Mesenchymal stem cell (in vitro differentiated cells and primary cell): ENCODE results near the gene NPPC.

Experiments
- DNase-seq: peaks from one replicate; pipeline ENCODE4 v3.0.0-alpha.2; 2013
- H2AFZ ChIP-seq: one replicate; pipeline ENCODE4 v1.6.1; 2013; ENCODE audit warnings: low read depth, mild to moderate bottlenecking, control low read depth, inconsistent platforms, low read length, moderate library complexity
- H2AK5ac ChIP-seq: 2 replicates; pipeline ENCODE4 v1.6.1; 2013; ENCODE audit warnings: low read length, moderate library complexity, mild to moderate bottlenecking, inconsistent platforms; ENCODE audit not compliant: severe bottlenecking
- H2BK120ac ChIP-seq: one replicate; pipeline ENCODE4 v1.6.1; 2013; ENCODE audit warnings: low read depth, mild to moderate bottlenecking, inconsistent platforms, low read length, moderate library complexity
- H2BK12ac ChIP-seq, 2 experiments: one replicate each; pipeline ENCODE4 v1.6.1; 2013; ENCODE audit warnings: inconsistent platforms in 2 of 2, low read length in 2 of 2, mild to moderate bottlenecking in 2 of 2, moderate library complexity in 2 of 2, control low read depth in 1 of 2
- H2BK15ac ChIP-seq: one replicate; pipeline ENCODE4 v1.6.1; 2013; ENCODE audit warnings: mild to moderate bottlenecking, low read depth, inconsistent platforms; ENCODE audit not compliant: poor library complexity, severe bottlenecking
- H2BK5ac ChIP-seq: 2 replicates; pipeline ENCODE4 v1.6.1; 2013; ENCODE audit warnings: low read depth, mild to moderate bottlenecking, low read length, control low read depth, inconsistent platforms; ENCODE audit not compliant: poor library complexity, severe bottlenecking
- H3K14ac ChIP-seq, 2 experiments: one replicate each; pipeline ENCODE4 v1.6.1; 2013; ENCODE audit warnings: inconsistent platforms in 2 of 2, low read length in 2 of 2, control low read depth in 1 of 2, mild to moderate bottlenecking in 1 of 2, moderate library complexity in 1 of 2
- H3K18ac ChIP-seq, 2 experiments: one replicate each; pipeline ENCODE4 v1.6.1; 2013; ENCODE audit warnings: inconsistent platforms in 2 of 2, low read length in 2 of 2, control low read depth in 1 of 2, low read depth in 1 of 2, mild to moderate bottlenecking in 1 of 2
- H3K23ac ChIP-seq, 2 experiments: one replicate each; pipeline ENCODE4 v1.6.1; 2013; ENCODE audit warnings: inconsistent platforms in 2 of 2, low read length in 2 of 2, mild to moderate bottlenecking in 2 of 2, moderate library complexity in 2 of 2, control low read depth in 1 of 2
- H3K27ac ChIP-seq: 2 replicates; pipeline ENCODE4 v1.5.1; 2013; ENCODE audit warnings: mild to moderate bottlenecking, moderate library complexity, low read length, control low read depth, inconsistent platforms; ENCODE audit not compliant: poor library complexity, severe bottlenecking
- H3K27me3 ChIP-seq, 2 experiments: 2 replicates each; pipeline versions ENCODE4 v1.6.1 to v1.7.0; 2013; ENCODE audit warnings: low read length in 2 of 2, mild to moderate bottlenecking in 2 of 2, moderate library complexity in 2 of 2, control low read depth in 1 of 2, inconsistent platforms in 1 of 2; ENCODE audit not compliant: control insufficient read depth in 1 of 2, insufficient read depth in 1 of 2
- H3K36me3 ChIP-seq, 2 experiments: 2 replicates each; pipeline versions ENCODE4 v1.6.1 to v1.7.0; 2013; ENCODE audit warnings: low read length in 2 of 2, control low read depth in 1 of 2, inconsistent platforms in 1 of 2, low read depth in 1 of 2, mild to moderate bottlenecking in 1 of 2; ENCODE audit not compliant: insufficient read depth in 2 of 2, control insufficient read depth in 1 of 2
- H3K4ac ChIP-seq, 2 experiments: one replicate each; pipeline ENCODE4 v1.6.1; 2013; ENCODE audit warnings: inconsistent platforms in 2 of 2, low read length in 2 of 2, mild to moderate bottlenecking in 2 of 2, moderate library complexity in 2 of 2, control low read depth in 1 of 2, low read depth in 1 of 2
- H3K4me1 ChIP-seq: 2 replicates; pipeline ENCODE4 v1.6.1; 2013; ENCODE audit warnings: low read depth, low read length, control low read depth; ENCODE audit not compliant: control insufficient read depth, insufficient read depth
- H3K4me2 ChIP-seq: 2 replicates; pipeline ENCODE4 v1.6.1; 2013; ENCODE audit warnings: low read length, mild to moderate bottlenecking, inconsistent platforms; ENCODE audit not compliant: poor library complexity, severe bottlenecking
- H3K4me3 ChIP-seq, 2 experiments: 2 replicates each; pipeline versions ENCODE4 v1.5.1 to v1.7.0; 2013; ENCODE audit warnings: low read length in 2 of 2, mild to moderate bottlenecking in 2 of 2, control low read depth in 1 of 2, low read depth in 1 of 2; ENCODE audit not compliant: insufficient read depth in 1 of 2
- H3K79me1 ChIP-seq: replicated peaks from 2 replicates; pipeline ENCODE4 v1.6.1; 2013; ENCODE audit warnings: mild to moderate bottlenecking, control low read depth, low read length, inconsistent platforms; ENCODE audit not compliant: poor library complexity, severe bottlenecking
- H3K9ac ChIP-seq: 2 replicates; pipeline ENCODE4 v1.7.0; 2013; ENCODE audit warnings: mild to moderate bottlenecking, low read length, moderate library complexity
- H3K9me3 ChIP-seq: 2 replicates; pipeline ENCODE4 v1.7.0; 2013; ENCODE audit warnings: mild to moderate bottlenecking, low read length; ENCODE audit not compliant: control insufficient read depth
- H4K8ac ChIP-seq: one replicate; pipeline ENCODE4 v1.6.1; 2013; ENCODE audit warnings: inconsistent platforms, mild to moderate bottlenecking, low read length, moderate library complexity
- H4K91ac ChIP-seq: one replicate; pipeline ENCODE4 v1.6.1; 2013; ENCODE audit warnings: mild to moderate bottlenecking, low read length, inconsistent platforms
- WGBS: methylation state at CpG from one replicate; pipeline ENCODE4 v1.1.7; 2013; ENCODE audit warnings: mixed read lengths; 5-methylcytosine and 5-hydroxymethylcytosine counted together

Gene NPPC

DNA sequence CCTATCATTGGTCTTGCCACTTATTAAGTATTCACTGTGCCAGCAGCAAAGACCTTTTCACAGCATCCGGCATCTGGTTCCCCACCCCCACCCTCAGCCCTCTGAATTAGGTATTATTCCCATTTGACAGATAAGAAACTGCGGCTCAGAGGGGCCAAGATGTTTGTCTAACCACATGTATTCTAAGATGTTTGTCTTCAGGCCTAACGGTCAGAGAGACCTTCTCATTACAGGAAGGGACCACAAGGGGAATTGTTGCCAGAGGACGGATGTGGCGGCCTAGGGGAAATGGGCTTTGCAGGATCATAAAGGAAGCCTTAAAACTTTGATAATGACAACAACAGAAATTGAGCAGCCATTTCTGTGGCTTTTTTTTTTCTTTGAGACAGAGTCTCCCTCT, 16.6 kb downstream of the NPPC start:
- Histone ChIP-seq H3K4ac (no peak overlapping the region), H2AFZ (no peak overlapping the region), H3K27ac (no peak overlapping the region), H3K36me3 (no peaks in the 10 kb centered on the region), H2BK5ac (no peak overlapping the region), H2BK15ac (no peak overlapping the region), H3K27me3 (peaks cover 21 to 51% of the 10 kb centered on the region in 2 experiments), H2BK120ac (no peak overlapping the region), H3K4me2 (no peak overlapping the region), H3K4me1 (no peaks in the 10 kb centered on the region), H4K91ac (no peak overlapping the region), H4K8ac (no peak overlapping the region), H3K4me3 (no peak overlapping the region), H3K23ac (no peak overlapping the region), H2AK5ac (no peak overlapping the region), H3K14ac (no peak overlapping the region), H3K79me1 (no peaks in the 10 kb centered on the region), H2BK12ac (no peak overlapping the region), H3K9me3 (no peaks in the 10 kb centered on the region), H3K18ac (no peak overlapping the region), H3K9ac (no peak overlapping the region)
- WGBS = 90% methylated on average over 5 of the region's 5 CpGs
- DNase-seq = no peak

DNA sequence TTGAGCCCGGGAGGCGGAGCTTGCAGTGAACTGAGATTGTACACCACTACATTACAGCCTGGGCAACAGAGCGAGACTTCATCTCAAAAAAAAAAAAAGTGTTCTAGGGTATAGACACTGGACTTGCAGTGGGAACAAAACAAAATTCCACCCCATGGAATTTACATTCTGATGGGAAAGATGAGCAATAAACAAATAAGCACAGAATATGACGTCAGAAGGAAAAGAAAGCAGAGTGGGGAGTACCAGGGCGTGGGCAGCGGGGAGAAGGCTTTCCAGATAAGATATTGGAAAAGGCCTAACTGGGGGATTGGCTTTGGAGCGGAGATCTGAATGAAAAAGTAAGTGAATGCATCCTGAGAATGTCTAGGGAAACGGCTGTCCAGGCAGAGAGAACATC, 17.6 kb downstream of the NPPC start:
- no peak overlapping the region for H4K8ac ChIP-seq
- no peak overlapping the region for H2BK15ac ChIP-seq
- H3K4me3 ChIP-seq = no peak overlapping the region
- no peak overlapping the region for H3K23ac ChIP-seq
- no peaks in the 10 kb centered on the region for H3K4me1 ChIP-seq
- WGBS = 91% methylated on average over 6 of the region's 8 CpGs
- no peak overlapping the region for H3K14ac ChIP-seq
- DNase-seq = no peak
- no peak overlapping the region for H2BK120ac ChIP-seq
- H3K79me1 ChIP-seq = no peaks in the 10 kb centered on the region
- no peak overlapping the region for H3K4me2 ChIP-seq
- no peak overlapping the region for H4K91ac ChIP-seq
- no peaks in the 10 kb centered on the region for H3K9me3 ChIP-seq
- no peak overlapping the region for H2BK12ac ChIP-seq
- H3K18ac ChIP-seq = no peak overlapping the region
- no peak overlapping the region for H2BK5ac ChIP-seq
- H2AK5ac ChIP-seq = no peak overlapping the region
- no peak overlapping the region for H2AFZ ChIP-seq
- H3K9ac ChIP-seq = no peak overlapping the region
- no peaks in the 10 kb centered on the region for H3K36me3 ChIP-seq
- H3K27ac ChIP-seq = no peak overlapping the region
- peaks cover 13 to 45% of the 10 kb centered on the region in 2 experiments for H3K27me3 ChIP-seq
- H3K4ac ChIP-seq = no peak overlapping the region

DNA sequence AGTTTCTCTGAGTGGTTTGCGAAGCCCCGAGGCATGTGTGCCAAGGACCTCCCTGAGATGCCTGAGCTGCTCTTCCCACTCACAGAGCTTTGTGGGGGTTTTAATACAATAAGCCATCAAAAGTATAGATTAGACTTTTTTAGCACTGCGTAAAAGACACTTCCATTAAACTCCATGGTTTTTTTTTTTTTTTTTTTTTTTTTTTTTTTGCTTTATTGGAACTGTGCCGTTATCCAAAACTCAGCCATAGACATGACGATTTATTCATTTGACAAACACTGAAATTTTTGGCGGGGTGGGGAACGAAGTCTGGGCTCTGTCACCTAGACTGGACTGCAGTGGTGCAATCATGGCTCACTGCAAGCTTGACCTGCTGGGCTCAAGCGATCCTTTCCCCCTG, 18.4 kb downstream of the NPPC start:
- Histone ChIP-seq H2AFZ (no peak overlapping the region), H3K9me3 (no peaks in the 10 kb centered on the region), H3K14ac (no peak overlapping the region), H3K4me1 (peaks cover 2% of the 10 kb centered on the region), H2BK120ac (no peak overlapping the region), H3K23ac (no peak overlapping the region), H2BK12ac (no peak overlapping the region), H3K79me1 (no peaks in the 10 kb centered on the region), H4K8ac (no peak overlapping the region), H3K9ac (no peak overlapping the region), H3K4me3 (no peak overlapping the region), H3K36me3 (no peaks in the 10 kb centered on the region), H4K91ac (no peak overlapping the region), H2BK5ac (no peak overlapping the region), H2AK5ac (no peak overlapping the region), H3K4ac (no peak overlapping the region), H3K18ac (no peak overlapping the region), H3K4me2 (no peak overlapping the region), H3K27me3 (peaks cover 13 to 39% of the 10 kb centered on the region in 2 experiments), H3K27ac (no peak overlapping the region), H2BK15ac (no peak overlapping the region)
- 94% methylated on average over 7 of the region's 8 CpGs for WGBS
- DNase-seq = no peak

DNA sequence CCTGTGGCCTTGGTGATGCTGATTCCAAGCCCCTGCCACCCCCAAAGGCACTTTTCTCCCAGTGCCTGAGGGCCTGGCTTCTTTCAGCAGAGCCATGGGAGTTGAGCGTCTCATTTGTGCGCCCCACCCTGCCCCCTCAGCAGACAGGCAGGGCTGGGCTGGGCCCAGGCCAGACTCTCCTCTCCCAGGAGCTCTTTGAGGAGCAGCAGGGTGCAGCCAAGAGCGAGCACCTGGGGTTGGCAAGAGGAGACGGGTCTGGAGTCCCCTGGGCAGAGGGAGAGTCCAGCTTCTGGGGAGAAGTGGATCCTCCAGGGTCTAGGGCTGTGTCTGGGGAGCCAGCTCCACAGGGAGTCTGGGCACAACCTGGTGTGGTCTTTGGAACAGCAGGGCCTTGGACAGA, 21.2 kb downstream of the NPPC start:
- no peak overlapping the region for H2AFZ ChIP-seq
- H3K79me1 ChIP-seq = no peaks in the 10 kb centered on the region
- whole genome bisulfite sequencing = 89% methylated on average over 4 of the region's 4 CpGs

More for the DNA sequence above, 21.2 kb downstream of the NPPC start:
- no peak for DNase-seq
- Histone ChIP-seq H3K4ac (no peak overlapping the region), H2BK120ac (no peak overlapping the region), H4K8ac (no peak overlapping the region), H3K27me3 (peaks cover 16 to 45% of the 10 kb centered on the region in 2 experiments), H2BK15ac (no peak overlapping the region), H2BK12ac (peak overlapping the region in 1 of 2 experiments; percentile 25), H3K9me3 (no peaks in the 10 kb centered on the region), H3K18ac (no peak overlapping the region), H3K27ac (no peak overlapping the region), H3K4me1 (peaks cover 6% of the 10 kb centered on the region), H3K36me3 (no peaks in the 10 kb centered on the region), H2AK5ac (no peak overlapping the region), H3K23ac (no peak overlapping the region), H4K91ac (no peak overlapping the region), H3K9ac (no peak overlapping the region), H2BK5ac (no peak overlapping the region), H3K4me2 (no peak overlapping the region), H3K4me3 (no peak overlapping the region), H3K14ac (no peak overlapping the region)
